Measurements from ENCODE around the gene SLC22A5.
"Not testable (repeated sequence)": the region's sequence is repeated elsewhere in the genome, so short reads cannot be mapped to it uniquely, and the experiment has no call there.

The SLC22A5 gene

GRCh38 chr5:132414634-132415378, 45.3 kb downstream of the SLC22A5 start:
- DNase-seq (ENCODE audit: extremely low read depth, low read depth), result peak; percentile 38

GRCh38 chr5:132415516-132415915, 46.0 kb downstream of the SLC22A5 start:
- not testable (repeated sequence) for DNase-seq (ENCODE audit: extremely low read depth, low read depth)

More at GRCh38 chr5:132414634-132415378, 45.3 kb downstream of the SLC22A5 start:
- no peak for TF ChIP-seq CTCF (IDR thresholded peaks at IDR 0.05; ENCODE audit: low read depth, low read length)

- DNase-seq (ENCODE audit: extremely low read depth, low read depth), result no peak
- no peak for TF ChIP-seq CTCF (IDR thresholded peaks at IDR 0.05; ENCODE audit: low read depth, low read length)
Observed at GRCh38 chr5:132416306-132417009, 46.9 kb downstream of the SLC22A5 start.

- no peak for DNase-seq (ENCODE audit: extremely low read depth, low read depth)
- no peak for TF ChIP-seq CTCF (IDR thresholded peaks at IDR 0.05; ENCODE audit: low read depth, low read length)
Observed at GRCh38 chr5:132417010-132417439, 47.5 kb downstream of the SLC22A5 start.

- DNase-seq (ENCODE audit: extremely low read depth, low read depth), result no peak
- no peak for TF ChIP-seq CTCF (IDR thresholded peaks at IDR 0.05; ENCODE audit: low read depth, low read length)
Observed at GRCh38 chr5:132417461-132417860, 48.0 kb downstream of the SLC22A5 start.

GRCh38 chr5:132417889-132418485, 48.5 kb downstream of the SLC22A5 start:
- no peak for DNase-seq (ENCODE audit: extremely low read depth, low read depth)
- no peak for TF ChIP-seq CTCF (IDR thresholded peaks at IDR 0.05; ENCODE audit: low read depth, low read length)

GRCh38 chr5:132418881-132419280, 49.4 kb downstream of the SLC22A5 start:
- TF ChIP-seq CTCF (IDR thresholded peaks at IDR 0.05; ENCODE audit: low read depth, low read length), result no peak
- no peak for DNase-seq (ENCODE audit: extremely low read depth, low read depth)

All from AG09319 (cell line).